IMR-90 (cell line): ENCODE results near the gene IER5. TPM values are rescaled to one million over a fixed set of nuclear protein-coding genes. Genes with fewer than 3 reads are reported as not detected.

ENCODE experiments used
- ATAC-seq: fragments of 200-7000 bp; cut with Tn5 transposase; 2 replicates; pipeline ENCODE4 v1.9.1; 2020; ENCODE audit warnings: low read depth, mild to moderate bottlenecking, moderate library complexity
- BruUV-seq: library from RNA; stranded (reverse); fragments of 400-500 nt; replicated peaks from 2 replicates; lab custom pipeline; 2021; lab: Mats Ljungman, UMichigan
- CTCF ChIA-PET: fragments of 300-600 bp; formaldehyde crosslinking; extraction: SDS; loops from one replicate; lab custom pipeline; 2021; ENCODE audit warnings: antibody characterized with exemption; lab: Yijun Ruan, JAX
- POLR2A ChIA-PET: fragments of 300-600 bp; sonication (Branson Sonifier 250); formaldehyde crosslinking; loops from one replicate; lab custom pipeline; 2022; ENCODE audit warnings: antibody characterized with exemption; ENCODE audit not compliant: unreplicated experiment; lab: Charles Lee
- DNase-seq: peaks from one replicate; pipeline ENCODE4 v3.0.0; 2013
- H2AFZ ChIP-seq: replicated peaks from 2 replicates; pipeline ENCODE3; 2013; ENCODE audit warnings: low read length, mild to moderate bottlenecking; ENCODE audit not compliant: poor library complexity
- H2AK5ac ChIP-seq: 2 replicates; pipeline ENCODE4 v1.6.1; 2013; ENCODE audit warnings: low read depth, low read length, inconsistent platforms
- H2AK9ac ChIP-seq: replicated peaks from 2 replicates; pipeline ENCODE3; 2013; ENCODE audit warnings: mild to moderate bottlenecking, low read depth, low read length, moderate library complexity; ENCODE audit not compliant: poor library complexity
- H2BK120ac ChIP-seq: 2 replicates; pipeline ENCODE4 v1.6.1; 2013; ENCODE audit warnings: low read depth, low read length, inconsistent platforms
- H2BK15ac ChIP-seq: 3 replicates; pipeline ENCODE4 v1.6.1; 2013; ENCODE audit warnings: low read depth, low read length, inconsistent platforms
- H2BK20ac ChIP-seq: 2 replicates; pipeline ENCODE4 v1.6.1; 2013; ENCODE audit warnings: low read depth, mild to moderate bottlenecking, inconsistent platforms, low read length, moderate library complexity
- H2BK5ac ChIP-seq: 2 replicates; pipeline ENCODE4 v1.6.1; 2013; ENCODE audit warnings: mild to moderate bottlenecking, low read depth, low read length, inconsistent platforms; ENCODE audit not compliant: poor library complexity, severe bottlenecking
- H3K14ac ChIP-seq: replicated peaks from 2 replicates; pipeline ENCODE4 v1.6.1; 2013; ENCODE audit warnings: low read depth, low read length, inconsistent platforms
- H3K18ac ChIP-seq: 2 replicates; pipeline ENCODE4 v1.6.1; 2013; ENCODE audit warnings: low read depth, low read length, control low read depth
- H3K23ac ChIP-seq: 2 replicates; pipeline ENCODE4 v1.6.1; 2013; ENCODE audit warnings: low read depth, low read length, inconsistent platforms
- H3K27ac ChIP-seq: 2 replicates; pipeline ENCODE4 v1.5.1; 2013; ENCODE audit warnings: mild to moderate bottlenecking, control low read depth, low read length; ENCODE audit not compliant: insufficient read depth
- H3K27me3 ChIP-seq: 2 replicates; pipeline ENCODE4 v1.6.1; 2013; ENCODE audit warnings: low read length; ENCODE audit not compliant: control insufficient read depth, insufficient read depth
- H3K36me3 ChIP-seq: 2 replicates; pipeline ENCODE4 v1.6.1; 2013; ENCODE audit warnings: low read length, mixed read lengths; ENCODE audit not compliant: control insufficient read depth, insufficient read depth
- H3K4ac ChIP-seq: 2 replicates; pipeline ENCODE4 v1.6.1; 2013; ENCODE audit warnings: low read depth, low read length, inconsistent platforms
- H3K4me1 ChIP-seq: 2 replicates; pipeline ENCODE4 v1.6.1; 2013; ENCODE audit warnings: low read length, mixed read lengths; ENCODE audit not compliant: control insufficient read depth, insufficient read depth
- H3K4me2 ChIP-seq: 2 replicates; pipeline ENCODE4 v1.6.1; 2013; ENCODE audit warnings: low read depth, mild to moderate bottlenecking, control low read depth, low read length, moderate library complexity
- H3K4me3 ChIP-seq: 2 replicates; pipeline ENCODE4 v1.5.1; 2013; ENCODE audit warnings: low read depth, mild to moderate bottlenecking, control low read depth, low read length, moderate library complexity; ENCODE audit not compliant: insufficient read depth
- H3K56ac ChIP-seq: 2 replicates; pipeline ENCODE4 v1.6.1; 2013; ENCODE audit warnings: low read length, inconsistent platforms; ENCODE audit not compliant: insufficient read depth; ENCODE audit errors: extremely low read depth
- H3K79me1 ChIP-seq, 2 experiments: 2 replicates each; pipeline ENCODE4 v1.6.1; 2013; ENCODE audit warnings: low read length in 2 of 2, inconsistent platforms in 1 of 2, low read depth in 1 of 2
- H3K9ac ChIP-seq: 2 replicates; pipeline ENCODE4 v1.6.1; 2013; ENCODE audit warnings: low read depth, low read length, control low read depth
- H3K9me1 ChIP-seq: 2 replicates; pipeline ENCODE4 v1.6.1; 2013; ENCODE audit warnings: low read length, inconsistent platforms; ENCODE audit not compliant: insufficient read depth
- H3K9me3 ChIP-seq: 2 replicates; pipeline ENCODE4 v1.6.1; 2013; ENCODE audit warnings: low read length; ENCODE audit not compliant: control insufficient read depth, insufficient read depth
- H4K20me1 ChIP-seq: 2 replicates; pipeline ENCODE4 v1.6.1; 2013; ENCODE audit warnings: low read length, inconsistent platforms; ENCODE audit not compliant: insufficient read depth
- H4K5ac ChIP-seq: 2 replicates; pipeline ENCODE4 v1.6.1; 2013; ENCODE audit warnings: mild to moderate bottlenecking, low read depth, low read length, control low read depth
- H4K8ac ChIP-seq, 2 experiments: 2 replicates each; pipeline ENCODE4 v1.6.1; 2013; ENCODE audit warnings: low read depth in 2 of 2, low read length in 2 of 2, control low read depth in 1 of 2, inconsistent platforms in 1 of 2
- H4K91ac ChIP-seq: 2 replicates; pipeline ENCODE4 v1.6.1; 2013; ENCODE audit warnings: low read depth, low read length, inconsistent platforms; ENCODE audit not compliant: insufficient read depth
- BHLHE40 ChIP-seq: fragments of 150-350 bp; IDR thresholded peaks from 2 replicates; pipeline ENCODE4 v1.6.1; 2016; ENCODE audit warnings: mild to moderate bottlenecking, low read depth, low read length
- CHD1 ChIP-seq: IDR thresholded peaks from 2 replicates; pipeline ENCODE4 v1.6.1; 2012; ENCODE audit warnings: low read depth, low read length, improper control_type of control experiment
- MAZ ChIP-seq: IDR thresholded peaks from 2 replicates; pipeline ENCODE4 v1.6.1; 2012; ENCODE audit warnings: low read depth, mild to moderate bottlenecking, low read length, improper control_type of control experiment, moderate library complexity, borderline replicate concordance
- NFE2L2 ChIP-seq: fragments of 150-350 bp; IDR thresholded peaks from 2 replicates; pipeline ENCODE4 v1.6.1; 2016; ENCODE audit warnings: low read depth, mild to moderate bottlenecking, low read length
- POLR2A ChIP-seq: IDR thresholded peaks from 2 replicates; pipeline ENCODE4 v1.6.1; 2012; ENCODE audit warnings: mild to moderate bottlenecking, low read depth, low read length
- WGBS, 2 experiments: methylation state at CpG; one replicate each; pipeline versions ENCODE4 v1.1.5 to v1.1.7; 2013; ENCODE audit warnings: missing lambda C conversion rate in 2 of 2; ENCODE audit not compliant: insufficient read length in 1 of 2; ENCODE audit errors: extremely low coverage in 2 of 2; 5-methylcytosine and 5-hydroxymethylcytosine counted together
- dilution Hi-C: fragments of 300-500 bp; cut with HindIII; formaldehyde crosslinking; loops from one replicate; pipeline ENCODE4 v1.14.3; 2018; ENCODE audit warnings: low sequenced_read_pairs; ENCODE audit not compliant: unreplicated experiment
- in situ Hi-C: fragments of 300-500 bp; cut with MboI; formaldehyde crosslinking; loops from 3 replicates; pipeline ENCODE4 v1.14.3; 2019; ENCODE audit warnings: low sequenced_read_pairs, inconsistent platforms, mixed read lengths
- intact Hi-C: fragments of 100-400 bp; cut with micrococcal nuclease; formaldehyde crosslinking; loops from 2 replicates; pipeline ENCODE4 v1.10.0; 2022
- polyA plus RNA-seq, 3 experiments: library from polyadenylated mRNA; depleted of rRNA; stranded (reverse); fragments of >200 nt; gene quantifications; 2 replicates each; pipeline ENCODE4 v1.2.3, GENCODE V29; 2012; ENCODE audit warnings: low replicate concordance in 1 of 3
- total RNA-seq: library from RNA; depleted of rRNA; stranded (reverse); fragments of >200 nt; gene quantifications from 2 replicates; pipeline ENCODE4 v1.2.3, GENCODE V29; 2012
- TF ChIP-seq, protein P1 (sequence below): conservative IDR thresholded peaks from 2 replicates; pipeline ENCODE4 v1.5.1; 2012; ENCODE audit warnings: mild to moderate bottlenecking, low read depth, low read length, improper control_type of control experiment

IER5 gene
- total and polyA plus RNA-seq, 2 of the 4 experiments (the other 2 are of a cell fraction) = 15.8 to 27.1 TPM

DNA sequence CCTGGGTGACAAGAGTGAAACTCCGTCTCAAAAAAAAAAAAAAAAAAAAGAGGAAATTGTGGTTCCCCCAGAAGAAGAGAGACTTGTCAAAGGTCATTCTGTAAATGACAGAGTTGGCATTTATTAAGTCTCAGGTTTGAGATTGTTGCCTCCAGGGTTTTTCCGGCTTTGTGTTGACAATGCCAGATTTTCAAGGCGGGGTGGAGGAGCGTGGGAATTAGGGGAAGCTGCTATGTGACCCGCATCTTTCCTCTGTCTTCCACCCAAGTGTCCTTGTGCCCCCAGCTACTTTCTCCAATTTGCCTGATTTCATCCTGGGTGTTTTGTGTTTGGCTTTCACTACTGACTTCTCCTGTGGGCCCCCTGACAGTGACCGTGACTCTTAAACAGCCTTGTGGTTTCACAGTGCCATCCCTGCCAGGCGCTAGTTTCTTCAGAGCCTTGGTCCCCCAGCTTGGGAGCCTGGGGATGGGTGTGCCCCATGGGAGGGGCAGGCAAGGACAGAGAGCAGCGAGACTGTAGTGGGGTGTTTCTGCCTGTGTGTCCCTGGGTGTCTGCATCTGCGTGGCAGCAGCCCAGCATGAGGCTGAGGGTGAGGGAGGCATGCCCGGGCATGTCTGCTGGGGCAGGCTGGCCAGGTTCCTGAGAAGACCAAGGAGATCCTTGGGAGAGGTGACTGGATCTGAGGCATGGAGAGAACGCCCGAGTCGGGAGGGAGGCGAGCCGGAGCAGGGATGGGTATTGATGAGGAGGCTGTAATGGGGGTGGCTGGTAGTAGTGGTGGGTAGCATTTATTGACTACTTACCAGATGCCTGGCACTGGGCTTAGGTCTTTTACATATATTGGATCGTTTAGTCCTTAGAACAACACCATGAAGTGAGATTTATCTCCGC, 46.3 kb downstream of the IER5 start:
- Histone ChIP-seq H4K5ac (peak overlapping the region; percentile 99), H3K18ac (peak overlapping the region; percentile 95)

More for the DNA sequence above, 46.3 kb downstream of the IER5 start:
- H4K91ac ChIP-seq = peak overlapping the region; percentile 98
- in situ Hi-C loops (loop anchor here (5.0 kb wide), 1 partner anchor 37 kb away; no protein-coding TSS in a partner anchor), dilution Hi-C loops (no loop called here), intact Hi-C loops (no loop called here)
- DNase-seq = peak; percentile 77
- H3K56ac ChIP-seq = peak overlapping the region; percentile 99
- no peaks in the 10 kb centered on the region for H4K20me1 ChIP-seq
- peak; percentile 56 for ATAC-seq
- H2BK15ac ChIP-seq = peak overlapping the region; percentile 98; the same call in 2 of the 3 replicates
- no peaks in the 10 kb centered on the region for H3K27me3 ChIP-seq
- H3K4ac ChIP-seq = peak overlapping the region; percentile 99
- H3K36me3 ChIP-seq = no peaks in the 10 kb centered on the region
- ChIA-PET CTCF (interaction anchor here (0.7 to 1.4 kb wide), 4 partner anchors 25 to 55 kb away, joined by 3 to 4 read pairs (median 4); no protein-coding TSS in a partner anchor), POLR2A (interaction anchor here (0.7 to 1.5 kb wide), 5 partner anchors 17 to 46 kb away, joined by 3 to 7 read pairs (median 4); no protein-coding TSS in a partner anchor)
- H2AK9ac ChIP-seq = peak overlapping the region; percentile 100
- peak overlapping the region; percentile 79 for H3K9ac ChIP-seq
- BruUV-seq = no TSS peak
- H3K4me3 ChIP-seq = no peak overlapping the region
- peak overlapping the region; percentile 99 for H2BK120ac ChIP-seq
- no CpG with 5 or more reads among the region's 17 CpGs for WGBS, 2 experiments
- TF ChIP-seq BHLHE40 (no peak), POLR2A (no peak), NFE2L2 (no peak), CHD1 (no peak), MAZ (peak; percentile 16; the same call in 1 of the 2 replicates)
- TF ChIP-seq, protein P1, sequence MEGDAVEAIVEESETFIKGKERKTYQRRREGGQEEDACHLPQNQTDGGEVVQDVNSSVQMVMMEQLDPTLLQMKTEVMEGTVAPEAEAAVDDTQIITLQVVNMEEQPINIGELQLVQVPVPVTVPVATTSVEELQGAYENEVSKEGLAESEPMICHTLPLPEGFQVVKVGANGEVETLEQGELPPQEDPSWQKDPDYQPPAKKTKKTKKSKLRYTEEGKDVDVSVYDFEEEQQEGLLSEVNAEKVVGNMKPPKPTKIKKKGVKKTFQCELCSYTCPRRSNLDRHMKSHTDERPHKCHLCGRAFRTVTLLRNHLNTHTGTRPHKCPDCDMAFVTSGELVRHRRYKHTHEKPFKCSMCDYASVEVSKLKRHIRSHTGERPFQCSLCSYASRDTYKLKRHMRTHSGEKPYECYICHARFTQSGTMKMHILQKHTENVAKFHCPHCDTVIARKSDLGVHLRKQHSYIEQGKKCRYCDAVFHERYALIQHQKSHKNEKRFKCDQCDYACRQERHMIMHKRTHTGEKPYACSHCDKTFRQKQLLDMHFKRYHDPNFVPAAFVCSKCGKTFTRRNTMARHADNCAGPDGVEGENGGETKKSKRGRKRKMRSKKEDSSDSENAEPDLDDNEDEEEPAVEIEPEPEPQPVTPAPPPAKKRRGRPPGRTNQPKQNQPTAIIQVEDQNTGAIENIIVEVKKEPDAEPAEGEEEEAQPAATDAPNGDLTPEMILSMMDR = no peak
- H2BK20ac ChIP-seq = peak overlapping the region; percentile 99
- H3K27ac ChIP-seq = peak overlapping the region; percentile 98
- peak overlapping the region; percentile 100 for H3K23ac ChIP-seq
- peaks cover 23% of the 10 kb centered on the region for H3K9me1 ChIP-seq
- peak overlapping the region; percentile 100 for H2BK5ac ChIP-seq
- H3K79me1 ChIP-seq = peaks cover 4 to 28% of the 10 kb centered on the region in 2 experiments; a peak in 2 of 4 replicates
- H3K9me3 ChIP-seq = no peaks in the 10 kb centered on the region
- H4K8ac ChIP-seq = peak overlapping the region; percentile 99
- peak overlapping the region; percentile 86 for H2AFZ ChIP-seq
- H2AK5ac ChIP-seq = peak overlapping the region; percentile 100
- no peak overlapping the region for H3K4me2 ChIP-seq
- H3K4me1 ChIP-seq = peaks cover 23% of the 10 kb centered on the region
- peak overlapping the region; percentile 100 for H3K14ac ChIP-seq
